Stimulated activated CD8-positive, alpha-beta memory T cell treated with anti-CD3 and anti-CD28 coated beads, Interleukin-7, amount 100 ng/mL, for 1 hour (primary cell): ENCODE measurements around the gene WDR5.

Experiments used
- DNase-seq, 2 donors: peaks; one replicate each; pipeline ENCODE4 v3.0.0-alpha.2; 2020; ENCODE audit warnings: low read depth in 2 of 2

The WDR5 gene

GRCh38 chr9:134208981-134209725 lies 73.3 kb downstream of the WDR5 start:
- DNase-seq = no peak
